Measurements from ENCODE around the gene NTF3. TPM values are rescaled to one million over a fixed set of nuclear protein-coding genes. Genes with fewer than 3 reads are reported as not detected.

NTF3 gene
- total RNA-seq, 1 experiment from 2014 or later = 1.7 TPM

- Histone ChIP-seq H3K27me3 (replicated peaks) (no peaks in the 10 kb centered on the region), H3K36me3 (no peaks in the 10 kb centered on the region), H3K27ac (peak overlapping the region; percentile 82), H3K4me1 (replicated peaks) (peaks cover 12% of the 10 kb centered on the region), H3K9me3 (replicated peaks) (no peaks in the 10 kb centered on the region), H3K4me3 (no peak overlapping the region)
- peak in 1 of 2 experiments; percentile 66 for DNase-seq (ENCODE audit: low read depth in 1 of 2, low spot score in 2 of 2)
Observed at GRCh38 chr12:5456906-5457305, 25.0 kb downstream of the NTF3 start.

GRCh38 chr12:5458229-5459050 is 26.5 kb downstream of the NTF3 start:
- Histone ChIP-seq H3K36me3 (no peaks in the 10 kb centered on the region), H3K4me3 (no peak overlapping the region), H3K27me3 (replicated peaks) (no peaks in the 10 kb centered on the region), H3K9me3 (replicated peaks) (no peaks in the 10 kb centered on the region), H3K27ac (no peak overlapping the region), H3K4me1 (replicated peaks) (peaks cover 12% of the 10 kb centered on the region)
- no peak for DNase-seq (ENCODE audit: low read depth in 1 of 2, low spot score in 2 of 2)

DNA sequence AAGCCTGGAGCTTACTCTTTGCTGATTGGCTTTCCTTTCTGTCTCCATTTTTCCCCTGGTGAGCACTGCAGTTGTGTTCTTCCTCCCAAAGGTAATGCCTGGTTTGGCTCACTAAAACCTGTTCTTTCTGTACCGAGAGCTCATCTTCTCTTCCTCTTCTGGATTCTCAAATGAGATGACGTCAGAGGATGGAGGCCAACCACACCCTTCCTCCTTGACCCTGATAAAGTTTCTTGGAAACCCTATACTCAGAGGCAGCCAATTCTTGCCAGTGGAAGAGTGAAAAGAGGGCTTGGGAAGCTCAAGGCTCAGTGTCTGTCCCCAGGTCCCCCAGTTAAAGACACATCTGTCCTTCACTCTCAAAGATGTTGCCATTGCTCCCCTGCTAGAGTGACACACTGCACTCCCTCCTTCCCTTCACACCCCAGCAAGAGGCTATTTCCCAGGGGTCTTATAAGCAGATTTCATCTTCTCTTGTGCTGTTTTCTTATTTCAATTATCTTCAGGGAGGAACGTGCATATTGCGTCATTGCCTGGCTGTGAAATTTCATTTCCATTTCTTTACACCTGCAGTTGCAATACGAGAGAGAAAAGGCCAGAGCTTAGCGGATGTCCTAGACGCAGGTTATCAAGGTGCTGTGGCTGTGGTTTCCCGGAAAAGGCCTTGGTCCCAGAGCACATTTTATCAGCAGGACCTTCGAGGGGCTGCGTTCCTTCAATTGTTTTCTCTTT is 27.3 kb downstream of the NTF3 start:
- Histone ChIP-seq H3K4me3 (no peak overlapping the region), H3K4me1 (replicated peaks) (peaks cover 12% of the 10 kb centered on the region), H3K27me3 (replicated peaks) (no peaks in the 10 kb centered on the region; the same call in 1 of the 2 replicates), H3K27ac (no peak overlapping the region), H3K36me3 (no peaks in the 10 kb centered on the region), H3K9me3 (replicated peaks) (no peaks in the 10 kb centered on the region)
- DNase-seq (ENCODE audit: low read depth in 1 of 2, low spot score in 2 of 2) = no peak

- no peaks in the 10 kb centered on the region for H3K36me3 ChIP-seq
- no peak for DNase-seq (ENCODE audit: low read depth in 1 of 2, low spot score in 2 of 2)
- no peak overlapping the region for H3K4me3 ChIP-seq
- no peaks in the 10 kb centered on the region; the same call in 1 of the 2 replicates for H3K27me3 ChIP-seq (replicated peaks)
- no peaks in the 10 kb centered on the region for H3K9me3 ChIP-seq (replicated peaks)
- no peak overlapping the region for H3K27ac ChIP-seq
- H3K4me1 ChIP-seq (replicated peaks) = peaks cover 12% of the 10 kb centered on the region
Observed at GRCh38 chr12:5460817-5461216, 28.9 kb downstream of the NTF3 start.

GRCh38 chr12:5461966-5462365 is 30.1 kb downstream of the NTF3 start:
- H3K9me3 ChIP-seq (replicated peaks) = no peaks in the 10 kb centered on the region
- no peaks in the 10 kb centered on the region; the same call in 1 of the 2 replicates for H3K27me3 ChIP-seq (replicated peaks)
- peaks cover 6% of the 10 kb centered on the region for H3K4me1 ChIP-seq (replicated peaks)
- H3K4me3 ChIP-seq = no peak overlapping the region
- H3K27ac ChIP-seq = no peak overlapping the region
- no peaks in the 10 kb centered on the region for H3K36me3 ChIP-seq
- no peak for DNase-seq (ENCODE audit: low read depth in 1 of 2, low spot score in 2 of 2)

- DNase-seq (ENCODE audit: low read depth in 1 of 2, low spot score in 2 of 2) = no peak
- Histone ChIP-seq H3K4me3 (no peak overlapping the region), H3K27ac (no peak overlapping the region), H3K36me3 (no peaks in the 10 kb centered on the region), H3K4me1 (replicated peaks) (no peaks in the 10 kb centered on the region), H3K9me3 (replicated peaks) (no peaks in the 10 kb centered on the region), H3K27me3 (replicated peaks) (no peaks in the 10 kb centered on the region; the same call in 1 of the 2 replicates)
Observed at GRCh38 chr12:5464096-5464495, 32.2 kb downstream of the NTF3 start.

DNA sequence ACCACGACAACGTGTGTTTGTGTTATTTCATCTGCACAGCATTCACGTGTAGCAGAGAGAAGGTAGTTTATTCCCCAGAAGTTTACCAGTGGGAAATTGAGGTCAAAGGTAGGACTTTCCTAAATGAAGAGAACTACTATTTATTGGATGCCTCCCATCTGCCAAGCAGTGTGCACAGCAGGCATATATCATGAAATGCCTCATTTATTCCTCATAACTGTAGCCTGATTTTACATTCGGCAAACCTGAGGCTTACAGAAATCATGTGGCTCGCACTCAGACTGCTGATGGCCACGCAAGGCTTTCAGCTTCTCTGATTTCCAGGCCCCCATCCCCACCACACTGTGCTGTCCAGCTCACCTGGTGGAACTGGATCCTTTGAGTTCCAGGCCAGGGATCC is 33.5 kb downstream of the NTF3 start:
- DNase-seq (ENCODE audit: low read depth in 1 of 2, low spot score in 2 of 2) = no peak
- peaks cover 3% of the 10 kb centered on the region; the same call in 1 of the 2 replicates for H3K27me3 ChIP-seq (replicated peaks)
- no peak overlapping the region for H3K4me3 ChIP-seq
- H3K27ac ChIP-seq = no peak overlapping the region
- H3K36me3 ChIP-seq = no peaks in the 10 kb centered on the region
- H3K4me1 ChIP-seq (replicated peaks) = no peaks in the 10 kb centered on the region
- no peaks in the 10 kb centered on the region for H3K9me3 ChIP-seq (replicated peaks)

- Histone ChIP-seq H3K4me3 (no peak overlapping the region), H3K9me3 (replicated peaks) (no peaks in the 10 kb centered on the region), H3K36me3 (no peaks in the 10 kb centered on the region), H3K4me1 (replicated peaks) (no peaks in the 10 kb centered on the region), H3K27me3 (replicated peaks) (peaks cover 8% of the 10 kb centered on the region; the same call in 1 of the 2 replicates), H3K27ac (no peak overlapping the region)
- no peak for DNase-seq (ENCODE audit: low read depth in 1 of 2, low spot score in 2 of 2)
Observed at GRCh38 chr12:5466521-5466960, 34.6 kb downstream of the NTF3 start.

GRCh38 chr12:5467931-5468330 is 36.0 kb downstream of the NTF3 start:
- no peaks in the 10 kb centered on the region for H3K36me3 ChIP-seq
- no peak overlapping the region for H3K27ac ChIP-seq
- H3K4me3 ChIP-seq = no peak overlapping the region
- DNase-seq (ENCODE audit: low read depth in 1 of 2, low spot score in 2 of 2) = no peak
- no peaks in the 10 kb centered on the region for H3K9me3 ChIP-seq (replicated peaks)
- H3K4me1 ChIP-seq (replicated peaks) = no peaks in the 10 kb centered on the region
- H3K27me3 ChIP-seq (replicated peaks) = peaks cover 12% of the 10 kb centered on the region; the same call in 1 of the 2 replicates

- no peaks in the 10 kb centered on the region for H3K4me1 ChIP-seq (replicated peaks)
- peaks cover 13% of the 10 kb centered on the region; the same call in 1 of the 2 replicates for H3K27me3 ChIP-seq (replicated peaks)
- no peak for DNase-seq (ENCODE audit: low read depth in 1 of 2, low spot score in 2 of 2)
- no peak overlapping the region for H3K27ac ChIP-seq
- no peaks in the 10 kb centered on the region for H3K9me3 ChIP-seq (replicated peaks)
- H3K36me3 ChIP-seq = no peaks in the 10 kb centered on the region
- H3K4me3 ChIP-seq = no peak overlapping the region
Observed at GRCh38 chr12:5470221-5470620, 38.3 kb downstream of the NTF3 start.

DNA sequence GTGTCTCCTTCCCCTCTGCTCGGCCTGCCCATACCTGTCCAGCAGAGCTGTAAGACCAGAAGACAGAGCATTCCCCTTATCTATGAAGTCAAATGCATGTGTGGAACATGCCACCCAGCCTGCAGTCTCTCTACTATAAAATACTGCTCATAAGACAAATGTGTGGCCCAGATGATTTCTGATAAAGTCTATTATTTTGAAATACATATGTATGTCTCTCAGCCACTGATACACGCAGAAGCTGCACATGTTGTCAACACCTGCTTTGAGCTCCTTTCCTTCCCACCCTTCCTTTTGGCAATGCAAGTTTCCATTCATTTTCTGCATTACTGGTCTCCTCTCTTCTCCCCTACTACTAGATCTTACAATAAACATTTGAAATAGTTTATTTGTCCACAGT is 38.8 kb downstream of the NTF3 start:
- H3K27ac ChIP-seq = no peak overlapping the region
- no peaks in the 10 kb centered on the region for H3K4me1 ChIP-seq (replicated peaks)
- no peaks in the 10 kb centered on the region for H3K36me3 ChIP-seq
- H3K9me3 ChIP-seq (replicated peaks) = no peaks in the 10 kb centered on the region
- no peak overlapping the region for H3K4me3 ChIP-seq
- H3K27me3 ChIP-seq (replicated peaks) = peaks cover 13% of the 10 kb centered on the region; the same call in 1 of the 2 replicates
- DNase-seq (ENCODE audit: low read depth in 1 of 2, low spot score in 2 of 2) = no peak

GRCh38 chr12:5473076-5473782 is 41.3 kb downstream of the NTF3 start:
- H3K27ac ChIP-seq = no peak overlapping the region
- peaks cover 13% of the 10 kb centered on the region for H3K27me3 ChIP-seq (replicated peaks)
- no peaks in the 10 kb centered on the region for H3K36me3 ChIP-seq
- no peaks in the 10 kb centered on the region for H3K9me3 ChIP-seq (replicated peaks)
- H3K4me1 ChIP-seq (replicated peaks) = no peaks in the 10 kb centered on the region
- DNase-seq (ENCODE audit: low read depth in 1 of 2, low spot score in 2 of 2) = no peak
- no peak overlapping the region for H3K4me3 ChIP-seq

- no peak for DNase-seq (ENCODE audit: low read depth in 1 of 2, low spot score in 2 of 2)
- no peak overlapping the region for H3K27ac ChIP-seq
- no peaks in the 10 kb centered on the region for H3K9me3 ChIP-seq (replicated peaks)
- H3K36me3 ChIP-seq = no peaks in the 10 kb centered on the region
- no peak overlapping the region for H3K4me3 ChIP-seq
- H3K4me1 ChIP-seq (replicated peaks) = no peaks in the 10 kb centered on the region
- peaks cover 14% of the 10 kb centered on the region for H3K27me3 ChIP-seq (replicated peaks)
Observed at GRCh38 chr12:5473783-5474116, 41.8 kb downstream of the NTF3 start.

- no peak for DNase-seq (ENCODE audit: low read depth in 1 of 2, low spot score in 2 of 2)
- H3K4me3 ChIP-seq = no peak overlapping the region
- H3K4me1 ChIP-seq (replicated peaks) = no peaks in the 10 kb centered on the region
- no peak overlapping the region for H3K27ac ChIP-seq
- H3K9me3 ChIP-seq (replicated peaks) = no peaks in the 10 kb centered on the region
- peaks cover 10% of the 10 kb centered on the region for H3K27me3 ChIP-seq (replicated peaks)
- no peaks in the 10 kb centered on the region for H3K36me3 ChIP-seq
Observed at GRCh38 chr12:5476356-5476755, 44.4 kb downstream of the NTF3 start.
